ENCODE data around the gene SKIC2. TPM values are rescaled to one million over a fixed set of nuclear protein-coding genes. Genes with fewer than 3 reads are reported as not detected.
A peak's percentile ranks its signal among the peaks of the same experiment; 100 is the strongest.
"Not testable (repeated sequence)": the region's sequence is repeated elsewhere in the genome, so short reads cannot be mapped to it uniquely, and the experiment has no call there.

Gene SKIC2
- total RNA-seq, result 32.9 TPM
- long read RNA-seq, transcript SKIV2L-201 (28 exons, 3,894 nt), result major isoform, 40 of 75 reads
- long read RNA-seq, partial matches to known transcripts, result 26 of 75 reads
- long read RNA-seq, other reads (novel, unspliced or antisense), result 9 of 75 reads

DNA sequence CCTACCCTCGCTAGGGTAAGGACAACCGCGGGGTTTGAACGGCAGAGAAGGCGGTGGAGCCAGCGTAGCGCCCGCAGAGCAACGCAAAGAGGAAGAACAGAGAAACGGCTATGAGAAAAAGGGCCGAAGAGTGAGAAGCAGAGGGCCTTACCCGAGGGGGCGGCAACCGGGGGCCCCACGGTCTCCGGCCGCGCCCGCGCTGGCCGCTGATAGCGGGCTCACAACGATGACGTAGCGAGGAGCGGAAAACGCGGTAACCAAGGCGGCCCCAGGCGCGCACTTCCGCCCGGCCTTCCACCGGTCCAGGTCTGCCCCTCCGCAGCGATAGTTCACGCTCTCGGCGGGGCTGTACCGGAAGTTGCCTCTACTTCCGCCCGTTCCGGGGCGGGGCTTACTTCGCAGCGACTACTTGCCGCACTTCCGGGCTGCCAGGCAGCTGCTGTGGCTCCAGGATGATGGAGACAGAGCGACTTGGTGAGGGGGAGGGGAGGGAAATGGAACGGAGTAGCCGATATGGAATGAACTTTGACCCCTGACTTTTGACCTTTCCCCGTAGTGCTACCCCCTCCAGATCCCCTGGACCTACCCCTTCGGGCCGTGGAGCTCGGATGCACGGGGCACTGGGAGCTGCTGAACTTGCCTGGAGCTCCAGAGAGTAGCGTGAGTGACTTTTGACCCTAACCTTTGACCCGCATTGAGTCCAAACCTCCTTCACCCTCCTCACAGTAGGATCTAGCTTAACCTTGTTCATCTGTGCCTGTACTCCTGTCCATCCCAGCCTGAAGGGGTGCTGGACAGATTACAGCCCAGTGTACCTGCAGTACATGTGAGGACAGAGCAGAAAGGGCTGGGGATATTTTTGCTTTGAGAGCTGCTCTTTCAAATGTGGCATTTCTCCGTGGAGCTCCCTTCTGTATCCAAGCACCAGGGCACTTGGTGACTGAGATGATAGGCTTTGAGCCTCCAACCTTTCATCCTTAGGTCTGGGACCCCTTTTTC is at the start of gene SKIC2, which contains the start of gene NELFE:
TSS of gene SKIC2 (plus strand) at position 435 of the 999 bp plus-strand sequence. CDS start at position 453, 18 bp downstream.
TSS of gene NELFE (minus strand) at position 231 of the 999 bp plus-strand sequence. CDS start 525 bp downstream, outside the sequence.
- no peaks in the 10 kb centered on the region for H3K9me3 ChIP-seq (replicated peaks)
- no peaks in the 10 kb centered on the region for H3K27me3 ChIP-seq (ENCODE audit: low read depth)
- H3K36me3 ChIP-seq, result peaks cover 67% of the 10 kb centered on the region
- H3K4me1 ChIP-seq, result peaks cover 29% of the 10 kb centered on the region
- H3K4me3 ChIP-seq, result peak within 1 kb of the TSS; percentile 79
- peak within 1 kb of the TSS; percentile 88 for H3K27ac ChIP-seq (replicated peaks)
- intact Hi-C loops (cut with micrococcal nuclease), result no loop called here
- peak; percentile 98 for DNase-seq
- TF ChIP-seq, protein P1, sequence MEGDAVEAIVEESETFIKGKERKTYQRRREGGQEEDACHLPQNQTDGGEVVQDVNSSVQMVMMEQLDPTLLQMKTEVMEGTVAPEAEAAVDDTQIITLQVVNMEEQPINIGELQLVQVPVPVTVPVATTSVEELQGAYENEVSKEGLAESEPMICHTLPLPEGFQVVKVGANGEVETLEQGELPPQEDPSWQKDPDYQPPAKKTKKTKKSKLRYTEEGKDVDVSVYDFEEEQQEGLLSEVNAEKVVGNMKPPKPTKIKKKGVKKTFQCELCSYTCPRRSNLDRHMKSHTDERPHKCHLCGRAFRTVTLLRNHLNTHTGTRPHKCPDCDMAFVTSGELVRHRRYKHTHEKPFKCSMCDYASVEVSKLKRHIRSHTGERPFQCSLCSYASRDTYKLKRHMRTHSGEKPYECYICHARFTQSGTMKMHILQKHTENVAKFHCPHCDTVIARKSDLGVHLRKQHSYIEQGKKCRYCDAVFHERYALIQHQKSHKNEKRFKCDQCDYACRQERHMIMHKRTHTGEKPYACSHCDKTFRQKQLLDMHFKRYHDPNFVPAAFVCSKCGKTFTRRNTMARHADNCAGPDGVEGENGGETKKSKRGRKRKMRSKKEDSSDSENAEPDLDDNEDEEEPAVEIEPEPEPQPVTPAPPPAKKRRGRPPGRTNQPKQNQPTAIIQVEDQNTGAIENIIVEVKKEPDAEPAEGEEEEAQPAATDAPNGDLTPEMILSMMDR (IDR thresholded peaks at IDR 0.05; ENCODE audit: borderline replicate concordance), result no peak

DNA sequence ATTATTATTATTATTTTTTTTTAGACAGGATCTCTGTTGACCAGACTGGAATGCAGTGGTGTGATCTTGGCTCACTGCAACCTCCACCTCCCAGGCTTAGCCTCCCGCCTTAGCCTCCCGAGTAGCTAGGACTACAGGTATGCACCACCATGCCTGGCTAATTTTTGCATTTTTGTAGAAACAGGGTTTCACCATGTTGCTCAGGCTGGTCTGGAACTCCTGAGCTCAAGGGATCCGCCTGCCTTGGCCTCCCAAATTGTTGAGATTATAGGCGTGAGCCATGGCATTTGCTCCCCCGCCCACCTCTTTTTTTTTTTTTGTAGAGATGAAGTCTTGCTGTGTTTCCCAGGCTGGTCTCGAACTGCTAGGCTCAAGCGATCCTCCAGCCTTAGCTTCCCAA is 49.7 kb upstream of the SKIC2 start:
- H3K4me1 ChIP-seq; intact Hi-C loops (cut with micrococcal nuclease); H3K9me3 ChIP-seq (replicated peaks); H3K4me3 ChIP-seq; DNase-seq; H3K27ac ChIP-seq (replicated peaks); H3K36me3 ChIP-seq: not testable (repeated sequence)
- peaks cover 43% of the 10 kb centered on the region for H3K27me3 ChIP-seq (ENCODE audit: low read depth)

DNA sequence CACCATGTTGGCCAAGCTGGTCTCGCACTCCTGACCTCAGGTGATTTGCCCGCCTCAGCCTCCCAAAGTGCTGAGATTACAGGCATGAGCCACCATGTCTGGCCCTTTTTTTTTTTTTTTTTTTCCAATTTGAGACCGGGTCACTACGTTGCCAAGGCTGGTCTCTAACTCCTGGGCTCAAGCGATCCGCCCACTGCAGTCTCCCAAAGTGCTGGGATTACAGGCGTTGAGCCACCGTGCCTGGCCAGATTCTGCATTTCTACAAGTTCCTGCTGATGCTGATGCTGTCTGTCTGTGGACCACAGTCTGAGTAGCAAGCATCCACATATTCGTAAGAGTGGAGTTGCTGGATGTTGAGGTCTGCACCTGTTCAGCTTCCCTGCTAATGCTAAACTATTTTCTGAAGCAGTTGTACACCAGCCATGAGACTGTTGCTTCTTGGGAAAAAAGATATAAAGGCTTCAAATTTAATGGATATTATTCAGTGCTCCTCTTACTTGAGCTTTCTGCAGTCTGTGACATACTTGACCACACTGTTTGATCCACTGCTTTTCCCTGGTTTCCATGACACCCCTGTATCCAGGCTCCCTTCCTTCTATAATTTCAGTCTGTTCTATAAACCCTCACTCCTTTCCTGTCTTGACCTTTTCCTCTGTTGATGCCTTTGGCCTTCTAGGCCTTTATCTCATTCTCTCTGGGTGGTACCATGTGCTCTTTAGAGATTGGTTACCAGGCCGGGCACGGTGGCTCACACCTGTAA is 47.0 kb upstream of the SKIC2 start:
- intact Hi-C loops (cut with micrococcal nuclease), result no loop called here
- Histone ChIP-seq H3K27ac (replicated peaks) (no peak overlapping the region), H3K36me3 (no peaks in the 10 kb centered on the region), H3K4me1 (no peaks in the 10 kb centered on the region), H3K27me3 (ENCODE audit: low read depth) (peaks cover 33% of the 10 kb centered on the region), H3K4me3 (no peak overlapping the region), H3K9me3 (replicated peaks) (no peaks in the 10 kb centered on the region)
- no peak for DNase-seq
- TF ChIP-seq, protein P1 (IDR thresholded peaks at IDR 0.05; ENCODE audit: borderline replicate concordance), result no peak

- Histone ChIP-seq H3K27me3 (ENCODE audit: low read depth) (peaks cover 24% of the 10 kb centered on the region), H3K36me3 (no peaks in the 10 kb centered on the region), H3K4me3 (no peak overlapping the region), H3K9me3 (replicated peaks) (no peaks in the 10 kb centered on the region), H3K27ac (replicated peaks) (no peak overlapping the region), H3K4me1 (no peaks in the 10 kb centered on the region)
- TF ChIP-seq, protein P1 (IDR thresholded peaks at IDR 0.05; ENCODE audit: borderline replicate concordance), result no peak
- intact Hi-C loops (cut with micrococcal nuclease), result no loop called here
- DNase-seq, result no peak
These were observed 43.6 kb upstream of the SKIC2 start for GRCh38 chr6:31915351-31915750.

- peaks cover 20% of the 10 kb centered on the region for H3K27me3 ChIP-seq (ENCODE audit: low read depth)
- H3K4me1 ChIP-seq, result no peaks in the 10 kb centered on the region
- no peak overlapping the region for H3K27ac ChIP-seq (replicated peaks)
- intact Hi-C loops (cut with micrococcal nuclease), result no loop called here
- TF ChIP-seq, protein P1 (IDR thresholded peaks at IDR 0.05; ENCODE audit: borderline replicate concordance), result no peak
- no peak overlapping the region for H3K4me3 ChIP-seq
- H3K9me3 ChIP-seq (replicated peaks), result no peaks in the 10 kb centered on the region
- no peaks in the 10 kb centered on the region for H3K36me3 ChIP-seq
- DNase-seq, result no peak
These were observed 43.2 kb upstream of the SKIC2 start for GRCh38 chr6:31915756-31916155.

All from left ventricle myocardium inferior (tissue), 1 donor.